HG03045 (cell line): ENCODE measurements around the gene C17orf75.
"Not testable (repeated sequence)": the region's sequence is repeated elsewhere in the genome, so short reads cannot be mapped to it uniquely, and the experiment has no call there.

Experiments
- ATAC-seq: cut with Tn5 transposase; IDR thresholded peaks from one replicate; pipeline ENCODE4 v1.9.1; 2021; ENCODE audit warnings: mild to moderate bottlenecking, moderate library complexity; ENCODE audit not compliant: unreplicated experiment

C17orf75 gene

GRCh38 chr17:32345951-32346600 is 4.1 kb upstream of the C17orf75 start:
- no peak for ATAC-seq

- ATAC-seq, result no peak
Measured at GRCh38 chr17:32342603-32343325, 791 bp upstream of the C17orf75 start.

- no peak for ATAC-seq
Measured at GRCh38 chr17:32341141-32341856, 674 bp downstream of the C17orf75 start.

DNA sequence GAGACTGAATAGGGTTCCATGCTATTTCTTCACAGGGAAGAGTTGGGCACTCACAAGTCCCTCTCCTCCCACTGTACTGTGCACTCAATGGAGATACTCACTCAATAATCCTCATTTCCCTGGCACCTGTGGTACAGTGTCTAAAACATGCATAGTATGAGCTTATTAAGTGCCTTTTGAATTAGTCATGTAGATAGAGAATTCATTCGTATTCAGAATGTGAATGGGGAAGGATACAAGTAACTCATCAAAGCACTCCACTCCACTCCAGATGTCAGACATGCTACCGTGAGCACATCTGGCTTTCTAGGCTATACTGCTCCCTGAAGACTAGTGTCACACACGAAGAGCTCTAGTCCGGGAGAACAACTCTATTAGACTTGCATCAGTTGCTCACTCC is 6.3 kb downstream of the C17orf75 start:
- ATAC-seq, result no peak

- ATAC-seq, result no peak
Measured at GRCh38 chr17:32335046-32335445, 6.9 kb downstream of the C17orf75 start.

- ATAC-seq, result no peak
Measured at GRCh38 chr17:32333187-32333586, 8.8 kb downstream of the C17orf75 start.

DNA sequence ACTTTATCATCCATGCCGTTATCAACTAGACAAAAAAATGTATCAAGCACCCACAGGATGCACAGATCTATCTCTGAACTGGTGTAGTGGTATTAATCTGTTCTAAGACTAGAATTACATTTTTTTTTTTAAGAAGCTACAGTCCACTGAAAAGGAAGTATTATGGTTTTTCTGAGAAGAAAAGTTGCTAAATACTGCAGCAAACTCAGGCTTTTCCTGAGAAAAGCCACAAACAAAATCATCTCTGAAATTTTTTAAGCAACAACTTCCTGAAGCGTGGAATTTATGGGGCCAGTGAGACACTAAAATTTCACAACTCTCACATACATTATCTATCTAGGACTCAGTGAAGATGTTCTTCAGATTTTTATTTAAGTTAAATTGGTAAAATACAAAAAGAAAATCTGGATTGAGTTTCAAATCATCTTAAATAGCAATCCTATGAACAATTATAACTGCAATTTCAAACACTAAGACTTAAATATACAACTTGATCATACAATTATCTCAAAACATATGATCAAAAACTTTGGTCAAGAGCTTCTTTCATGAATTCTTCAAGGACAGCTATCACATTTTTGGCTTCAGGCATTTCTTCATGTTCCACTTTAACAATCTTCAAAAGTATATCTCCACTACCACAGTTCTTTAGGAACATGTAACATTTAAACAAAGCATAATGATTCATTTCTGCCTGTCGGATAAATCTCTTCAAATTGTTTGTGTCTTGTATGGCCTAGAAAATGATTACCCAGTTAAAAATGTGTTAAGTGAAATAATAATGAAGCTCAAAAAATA is 10.5 kb downstream of the C17orf75 start:
- no peak for ATAC-seq

DNA sequence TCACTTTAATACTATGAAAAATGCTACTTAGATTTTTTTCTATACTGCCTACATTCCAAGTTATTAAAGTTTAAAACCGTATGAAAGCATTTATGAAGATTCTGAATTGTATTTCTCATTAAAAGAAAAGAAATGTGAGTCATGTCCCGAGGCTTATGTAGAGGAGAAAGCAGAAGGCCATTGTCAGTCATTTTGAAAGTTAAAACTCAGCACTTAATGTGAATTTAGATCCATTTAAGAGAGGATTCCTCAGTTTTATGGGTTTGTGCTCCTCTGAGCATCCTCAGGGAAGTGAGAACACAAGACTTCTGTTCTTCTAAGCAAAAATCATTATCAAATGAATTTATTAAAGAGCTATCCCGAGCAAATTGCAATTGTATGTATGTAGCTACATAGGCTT is 11.8 kb downstream of the C17orf75 start:
- ATAC-seq, result no peak

GRCh38 chr17:32327911-32328310 is 14.1 kb downstream of the C17orf75 start:
- no peak for ATAC-seq

GRCh38 chr17:32323811-32324491 is 18.0 kb downstream of the C17orf75 start:
- no peak for ATAC-seq

DNA sequence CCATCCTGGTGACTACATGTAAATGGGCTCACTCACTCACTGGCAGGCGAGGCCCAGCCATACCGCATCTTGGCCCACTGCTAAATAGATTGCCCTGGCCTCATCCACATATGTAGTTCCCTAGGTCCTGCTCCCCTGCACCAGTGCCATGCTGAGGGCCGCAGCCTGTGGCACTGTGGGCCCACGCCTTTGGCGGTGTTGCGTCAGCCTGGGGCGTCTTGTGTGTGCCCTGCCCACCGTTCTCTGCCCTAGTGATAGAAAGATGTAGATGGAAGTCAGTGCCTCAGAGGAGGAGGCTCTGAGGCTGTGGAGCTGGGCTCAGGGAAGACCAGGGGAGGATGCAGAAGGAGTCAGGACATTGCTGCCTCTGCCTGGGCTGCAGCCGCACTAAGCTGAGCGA is 18.9 kb downstream of the C17orf75 start:
- ATAC-seq, result no peak

GRCh38 chr17:32320847-32321246 is 21.1 kb downstream of the C17orf75 start:
- no peak for ATAC-seq

DNA sequence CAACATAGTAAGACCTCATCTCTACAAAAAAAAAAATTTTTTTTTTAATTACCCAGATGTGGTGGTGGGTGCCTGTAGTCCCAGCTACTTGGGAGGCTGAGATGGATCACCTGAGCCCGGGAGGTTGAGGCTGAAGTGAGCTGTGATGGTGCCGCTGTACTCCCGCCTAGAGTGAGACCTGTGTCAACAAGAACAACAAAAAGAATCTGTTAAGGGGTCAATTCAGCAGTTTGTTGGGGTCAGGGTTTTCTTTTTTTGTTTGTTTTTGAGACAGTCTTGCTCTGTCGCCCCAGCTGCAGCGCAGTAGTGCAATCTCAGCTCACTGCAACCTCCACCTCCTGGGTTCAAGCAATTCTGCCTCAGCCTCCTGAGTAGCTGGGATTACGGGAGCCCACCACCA is 21.9 kb downstream of the C17orf75 start:
- ATAC-seq, result not testable (repeated sequence)

- ATAC-seq, result peak; percentile 73
Measured at GRCh38 chr17:32319548-32319905, 22.4 kb downstream of the C17orf75 start.

- ATAC-seq, result no peak
Measured at GRCh38 chr17:32318071-32318470, 23.9 kb downstream of the C17orf75 start.

DNA sequence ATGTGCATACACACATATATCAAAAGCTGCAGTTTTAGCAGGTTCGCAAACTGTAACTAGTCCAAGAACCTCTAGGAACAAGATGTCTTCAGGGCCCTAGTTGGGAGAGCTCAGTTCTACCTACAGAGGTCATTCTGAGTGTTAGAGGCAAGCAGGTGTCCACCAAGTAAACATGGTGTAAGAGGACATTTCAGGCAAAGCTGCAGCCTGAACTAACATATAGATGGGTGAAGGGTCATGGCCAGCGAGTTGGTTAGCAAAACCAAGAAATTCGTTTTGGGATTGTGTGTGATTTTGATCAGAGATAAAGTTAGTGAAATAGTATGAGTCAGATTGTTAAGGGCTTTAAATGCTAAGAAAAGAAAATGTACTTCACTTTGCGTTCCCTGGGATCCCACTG is 24.6 kb downstream of the C17orf75 start:
- no peak for ATAC-seq

- not testable (repeated sequence) for ATAC-seq
Measured at GRCh38 chr17:32316653-32317052, 25.3 kb downstream of the C17orf75 start.

GRCh38 chr17:32315171-32315570 is 26.8 kb downstream of the C17orf75 start:
- ATAC-seq, result no peak

DNA sequence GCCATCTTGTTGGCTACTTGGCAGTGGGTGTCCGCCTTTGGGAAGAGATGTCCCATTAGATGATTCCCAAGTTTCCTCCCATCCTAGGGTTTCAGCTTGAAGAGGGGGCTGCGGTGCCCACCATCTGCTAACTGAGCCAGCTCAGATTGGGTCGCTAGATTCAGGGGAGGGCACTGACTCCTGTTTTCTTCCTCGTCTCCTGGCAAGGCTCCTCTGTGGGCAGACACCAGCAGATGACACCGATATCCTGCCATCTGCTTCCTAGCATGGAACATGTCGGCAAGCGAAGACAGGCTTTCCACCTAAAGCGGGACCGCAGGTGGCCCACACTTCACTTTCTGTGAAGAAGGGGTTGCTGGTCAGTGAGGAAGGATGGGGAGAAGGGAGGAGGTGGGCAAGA is 27.3 kb downstream of the C17orf75 start:
- ATAC-seq, result no peak

- ATAC-seq, result no peak
Measured at GRCh38 chr17:32311028-32311536, 30.9 kb downstream of the C17orf75 start.
